ENCODE data around the gene OR11L1.

The OR11L1 gene

GRCh38 chr1:247841796-247842195 lies at the start of gene OR11L1:
Gene OR11L1, minus strand, starts transcription at chr1:247841896. Its CDS starts 0 bp downstream, at chr1:247841896.
- Histone ChIP-seq H3K79me2 (ENCODE audit: insufficient read depth, low read length) (no peaks in the 10 kb centered on the region), H3K36me3 (ENCODE audit: insufficient read depth, low read length) (no peaks in the 10 kb centered on the region), H3K4me1 (ENCODE audit: insufficient read depth, low read length, severe bottlenecking) (no peaks in the 10 kb centered on the region), H3K9me3 (ENCODE audit: low read length) (no peaks in the 10 kb centered on the region), H3K9ac (ENCODE audit: low read length) (no peak within 1 kb of the TSS), H3K9me2 (ENCODE audit: low read depth, low read length) (no peaks in the 10 kb centered on the region), H3K4me3 (ENCODE audit: low read depth, low read length, poor library complexity, severe bottlenecking) (no peak within 1 kb of the TSS), H3K27me3 (ENCODE audit: insufficient read depth, low read length) (no peaks in the 10 kb centered on the region), H4K20me1 (ENCODE audit: insufficient read depth, low read length) (no peaks in the 10 kb centered on the region), H3K27ac (ENCODE audit: low read depth, low read length, poor library complexity, severe bottlenecking) (no peak within 1 kb of the TSS), H3F3A (ENCODE audit: insufficient read depth, low read length) (no peaks in the 10 kb centered on the region), H3K4me2 (ENCODE audit: low read length) (no peak within 1 kb of the TSS), H2AFZ (ENCODE audit: low read length) (no peak within 1 kb of the TSS)
- TF ChIP-seq EZH2 (IDR thresholded peaks at IDR 0.05; ENCODE audit: borderline replicate concordance, low read length) (no peak), CTCF (IDR thresholded peaks at IDR 0.05; ENCODE audit: low read length) (no peak)

GRCh38 chr1:247884797-247885413 lies 43.2 kb upstream of the OR11L1 start:
- Histone ChIP-seq H3K4me3 (ENCODE audit: low read depth, low read length, poor library complexity, severe bottlenecking) (no peak overlapping the region), H3K79me2 (ENCODE audit: insufficient read depth, low read length) (no peaks in the 10 kb centered on the region), H3F3A (ENCODE audit: insufficient read depth, low read length) (no peaks in the 10 kb centered on the region), H3K4me2 (ENCODE audit: low read length) (no peak overlapping the region), H3K27ac (ENCODE audit: low read depth, low read length, poor library complexity, severe bottlenecking) (no peak overlapping the region), H3K9ac (ENCODE audit: low read length) (no peak overlapping the region), H4K20me1 (ENCODE audit: insufficient read depth, low read length) (no peaks in the 10 kb centered on the region), H2AFZ (ENCODE audit: low read length) (no peak overlapping the region), H3K4me1 (ENCODE audit: insufficient read depth, low read length, severe bottlenecking) (no peaks in the 10 kb centered on the region), H3K27me3 (ENCODE audit: insufficient read depth, low read length) (no peaks in the 10 kb centered on the region), H3K9me3 (ENCODE audit: low read length) (no peaks in the 10 kb centered on the region), H3K36me3 (ENCODE audit: insufficient read depth, low read length) (no peaks in the 10 kb centered on the region), H3K9me2 (ENCODE audit: low read depth, low read length) (no peaks in the 10 kb centered on the region)
- TF ChIP-seq CTCF (IDR thresholded peaks at IDR 0.05; ENCODE audit: low read length) (no peak), EZH2 (IDR thresholded peaks at IDR 0.05; ENCODE audit: borderline replicate concordance, low read length) (no peak)

- H3K4me3 ChIP-seq (ENCODE audit: low read depth, low read length, poor library complexity, severe bottlenecking), result no peak overlapping the region
- no peak overlapping the region for H3K4me2 ChIP-seq (ENCODE audit: low read length)
- H3K27me3 ChIP-seq (ENCODE audit: insufficient read depth, low read length), result no peaks in the 10 kb centered on the region
- H2AFZ ChIP-seq (ENCODE audit: low read length), result no peak overlapping the region
- no peaks in the 10 kb centered on the region for H4K20me1 ChIP-seq (ENCODE audit: insufficient read depth, low read length)
- H3K4me1 ChIP-seq (ENCODE audit: insufficient read depth, low read length, severe bottlenecking), result no peaks in the 10 kb centered on the region
- H3K9ac ChIP-seq (ENCODE audit: low read length), result no peak overlapping the region
- no peaks in the 10 kb centered on the region for H3F3A ChIP-seq (ENCODE audit: insufficient read depth, low read length)
- H3K27ac ChIP-seq (ENCODE audit: low read depth, low read length, poor library complexity, severe bottlenecking), result no peak overlapping the region
- TF ChIP-seq CTCF (IDR thresholded peaks at IDR 0.05; ENCODE audit: low read length), result no peak
- TF ChIP-seq EZH2 (IDR thresholded peaks at IDR 0.05; ENCODE audit: borderline replicate concordance, low read length), result no peak
- H3K79me2 ChIP-seq (ENCODE audit: insufficient read depth, low read length), result no peaks in the 10 kb centered on the region
- H3K36me3 ChIP-seq (ENCODE audit: insufficient read depth, low read length), result no peaks in the 10 kb centered on the region
- H3K9me2 ChIP-seq (ENCODE audit: low read depth, low read length), result no peaks in the 10 kb centered on the region
- H3K9me3 ChIP-seq (ENCODE audit: low read length), result no peaks in the 10 kb centered on the region
Observed at GRCh38 chr1:247883346-247883745, 41.6 kb upstream of the OR11L1 start.

Data from OCI-LY1 (cell line).